SIG-M5 (cell line): Measurements from ENCODE around the gene BBC3.

Experiments
- DNase-seq: peaks from one replicate; lab custom pipeline; 2025; lab: John Stamatoyannopoulos, UW

BBC3 gene

GRCh38 chr19:47231215-47232054 is 436 bp upstream of the BBC3 start:
- no peak for DNase-seq

GRCh38 chr19:47230054-47230920 is 712 bp downstream of the BBC3 start:
- no peak for DNase-seq

- DNase-seq = no peak
These were observed 1.3 kb downstream of the BBC3 start for GRCh38 chr19:47229676-47230053.

DNA sequence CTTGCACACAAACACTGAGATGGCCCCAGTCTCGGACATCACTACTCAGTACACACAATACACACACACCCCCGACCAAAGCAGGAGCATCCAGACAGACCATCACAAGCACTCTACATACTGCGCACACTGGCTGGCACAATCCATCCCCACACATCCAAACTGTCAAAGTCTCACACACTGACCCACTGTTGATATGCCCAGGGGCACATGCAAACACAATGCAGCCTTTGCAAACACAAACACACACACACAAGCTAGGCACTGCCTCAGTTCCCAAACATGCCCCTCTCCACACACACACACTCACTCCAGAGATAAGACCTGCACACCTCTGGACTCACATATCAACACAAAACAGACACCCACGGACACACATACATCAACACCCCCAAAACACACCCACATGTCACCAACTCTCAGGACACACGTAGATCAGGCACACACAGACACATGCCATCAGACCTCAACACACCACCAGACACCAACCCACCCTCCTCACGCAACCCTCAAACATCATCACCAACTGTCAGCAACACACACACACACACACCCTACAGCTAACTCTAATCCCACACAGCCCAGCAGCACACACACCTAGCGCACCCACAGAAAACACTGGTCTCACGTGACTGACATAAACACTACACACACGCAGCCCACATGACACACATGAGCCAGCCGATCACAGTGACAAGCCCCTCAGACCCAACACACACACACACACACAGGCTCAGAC is 1.9 kb downstream of the BBC3 start:
- DNase-seq = no peak

- DNase-seq = no peak
These were observed 2.6 kb downstream of the BBC3 start for GRCh38 chr19:47228168-47228936.

DNA sequence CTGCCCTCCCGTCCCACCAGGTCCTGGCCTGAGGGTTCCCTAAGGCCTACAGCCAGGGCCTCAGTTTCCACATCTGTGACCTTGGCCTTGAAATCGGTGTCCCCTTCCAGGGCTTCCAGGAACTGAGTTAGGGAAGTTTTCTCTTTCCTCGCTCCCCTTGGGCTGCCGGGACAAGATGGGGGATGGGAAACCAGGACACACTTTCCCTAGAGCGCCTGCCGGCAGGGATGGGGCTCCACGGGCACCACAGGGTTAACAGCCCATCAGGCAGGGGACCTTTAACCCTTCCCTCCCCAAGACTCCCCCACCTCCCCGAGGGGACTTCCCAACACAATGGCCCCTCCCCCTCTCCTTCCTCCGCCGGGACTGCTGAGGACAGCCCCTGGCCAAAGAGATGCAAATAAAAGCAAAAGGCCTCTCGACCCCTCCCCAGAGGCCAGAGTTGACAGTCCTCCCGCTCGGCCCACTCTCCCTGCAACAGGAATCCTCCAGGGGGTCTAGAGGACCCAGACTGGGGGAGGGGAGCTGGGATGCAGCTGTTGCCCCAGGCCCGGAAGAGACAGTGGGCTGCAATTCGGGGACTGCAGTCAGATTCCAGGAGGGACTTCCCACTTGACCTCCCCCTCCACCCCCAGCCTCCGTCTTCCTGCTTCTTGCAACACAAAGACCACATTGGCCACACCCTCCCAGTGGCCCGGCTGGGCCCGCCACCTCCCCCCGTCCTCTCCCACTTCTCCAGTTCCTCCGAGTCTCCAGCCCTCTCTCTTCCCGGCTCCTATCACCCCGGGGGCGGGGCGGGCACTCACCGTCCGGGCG is 3.4 kb downstream of the BBC3 start:
- no peak for DNase-seq

GRCh38 chr19:47226426-47227351 is 4.3 kb downstream of the BBC3 start:
- DNase-seq = no peak

GRCh38 chr19:47225746-47226425 is 5.1 kb downstream of the BBC3 start:
- no peak for DNase-seq

DNA sequence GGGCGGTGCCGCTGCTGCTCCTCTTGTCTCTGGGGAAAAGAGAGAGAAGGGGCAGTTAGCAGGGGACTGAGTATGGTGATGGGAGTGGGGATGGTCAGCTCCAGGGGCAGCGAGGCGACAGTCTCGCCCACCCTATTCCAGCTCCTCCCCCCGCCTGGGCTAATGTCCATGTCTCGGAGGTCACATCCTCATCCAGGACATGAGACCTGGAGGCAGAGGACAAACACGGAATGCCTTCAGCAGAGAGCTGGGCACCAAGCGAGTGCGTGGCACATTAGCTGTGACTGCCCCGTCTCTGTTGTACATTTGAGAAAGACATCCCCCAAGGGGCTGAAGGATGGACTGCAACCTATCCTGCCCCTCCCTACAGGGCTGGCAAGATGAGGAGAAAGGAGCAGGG is 9.1 kb downstream of the BBC3 start:
- no peak for DNase-seq

GRCh38 chr19:47221080-47221841 is 9.7 kb downstream of the BBC3 start:
- no peak for DNase-seq

GRCh38 chr19:47215581-47215980 is 15.4 kb downstream of the BBC3 start:
- no peak for DNase-seq

- no peak for DNase-seq
These were observed 20.2 kb downstream of the BBC3 start for GRCh38 chr19:47210689-47211316.

GRCh38 chr19:47210180-47210490 is 20.9 kb downstream of the BBC3 start:
- DNase-seq = no peak

GRCh38 chr19:47209319-47210179 is 21.4 kb downstream of the BBC3 start:
- no peak for DNase-seq

GRCh38 chr19:47203254-47203653 is 27.7 kb downstream of the BBC3 start:
- no peak for DNase-seq

DNA sequence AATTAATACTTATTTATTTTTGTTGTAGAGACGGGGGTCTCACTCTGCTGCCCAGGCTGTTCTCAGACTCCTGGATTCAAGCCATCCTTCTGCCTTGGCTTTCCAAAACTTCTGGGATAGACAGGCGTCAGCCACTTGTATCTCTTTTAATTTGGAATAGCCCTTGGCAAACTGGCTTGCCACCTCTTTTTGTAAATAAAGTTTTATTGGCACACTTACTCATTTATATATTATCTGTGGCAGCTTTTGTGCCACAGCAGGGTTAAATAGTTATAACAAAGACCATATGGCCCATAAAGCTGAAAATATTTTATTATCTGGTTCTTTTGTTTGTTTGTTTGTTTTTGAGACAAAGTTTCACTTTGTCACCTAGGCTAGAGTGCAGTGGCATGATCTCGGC is 30.5 kb downstream of the BBC3 start:
- DNase-seq = no peak

GRCh38 chr19:47197141-47197540 is 33.9 kb downstream of the BBC3 start:
- DNase-seq = no peak
